OCI-LY3 (cell line): ENCODE data around the gene ASCC2.

Source experiments
- H2AFZ ChIP-seq: fragments of 200-600, 300-600 bp; shearing (Covaris generic); 2 replicates; pipeline ENCODE4 v1.6.0; 2014; ENCODE audit warnings: antibody characterized with exemption, low read depth, low read length
- H3K27ac ChIP-seq: fragments of 200-600, 300-600 bp; sonication (generic); 2 replicates; pipeline ENCODE4 v1.5.1; 2014; ENCODE audit warnings: mild to moderate bottlenecking, low read length, moderate library complexity, mixed read lengths
- H3K27me3 ChIP-seq: fragments of 200-600, 300-600 bp; sonication (generic); 2 replicates; pipeline ENCODE4 v1.6.1; 2014; ENCODE audit warnings: low read depth, low read length, mixed read lengths
- H3K36me3 ChIP-seq: fragments of 200-600, 300-600 bp; sonication (generic); replicated peaks from 2 replicates; pipeline ENCODE3; 2014; ENCODE audit warnings: low read depth, low read length, mixed read lengths
- H3K4me1 ChIP-seq: fragments of 300-600, 200-600 bp; sonication (generic); 2 replicates; pipeline ENCODE4 v1.6.1; 2014; ENCODE audit warnings: low read length, mixed read lengths
- H3K4me2 ChIP-seq: fragments of 200-600, 300-600 bp; sonication (generic); 2 replicates; pipeline ENCODE4 v1.6.1; 2014; ENCODE audit warnings: low read length, mixed read lengths
- H3K4me3 ChIP-seq: fragments of 300-600, 200-600 bp; sonication (generic); 2 replicates; pipeline ENCODE4 v1.5.1; 2014; ENCODE audit warnings: antibody characterized with exemption, mild to moderate bottlenecking, low read length, moderate library complexity
- H3K79me2 ChIP-seq: fragments of 300-600, 200-600 bp; shearing (Covaris generic); 2 replicates; pipeline ENCODE4 v1.6.1; 2014; ENCODE audit warnings: mild to moderate bottlenecking, low read length, mixed read lengths
- H3K9ac ChIP-seq: fragments of 300-600, 200-600 bp; shearing (Covaris generic); 2 replicates; pipeline ENCODE4 v1.6.0; 2014; ENCODE audit warnings: mild to moderate bottlenecking, low read length, moderate library complexity
- H3K9me3 ChIP-seq: fragments of 200-600, 300-600 bp; shearing (Covaris generic); 2 replicates; pipeline ENCODE4 v1.6.1; 2014; ENCODE audit warnings: low read length, mixed read lengths; ENCODE audit not compliant: insufficient read depth
- H4K20me1 ChIP-seq: fragments of 200-600, 300-600 bp; sonication (generic); 2 replicates; pipeline ENCODE4 v1.6.1; 2016; ENCODE audit warnings: low read length, mixed read lengths; ENCODE audit not compliant: insufficient read depth
- CTCF ChIP-seq: fragments of 200-600, 300-600 bp; sonication (generic); IDR thresholded peaks from 2 replicates; pipeline ENCODE4 v1.5.1; 2014; ENCODE audit warnings: antibody characterized with exemption, low read length, low read depth
- EZH2phosphoT487 ChIP-seq: fragments of 200-600 bp; shearing (Covaris generic); IDR thresholded peaks from 2 replicates; pipeline ENCODE4 v1.6.1; 2018; ENCODE audit warnings: antibody characterized with exemption, mixed run types, low read depth

ASCC2 gene

GRCh38 chr22:29788339-29789279 lies 49.5 kb downstream of the ASCC2 start:
- Histone ChIP-seq H3K9me3 (no peaks in the 10 kb centered on the region), H4K20me1 (no peaks in the 10 kb centered on the region), H3K4me1 (no peaks in the 10 kb centered on the region), H3K27me3 (no peaks in the 10 kb centered on the region), H3K36me3 (peaks cover 52% of the 10 kb centered on the region), H2AFZ (no peak overlapping the region), H3K9ac (no peak overlapping the region), H3K4me2 (no peak overlapping the region), H3K27ac (no peak overlapping the region), H3K4me3 (no peak overlapping the region), H3K79me2 (no peaks in the 10 kb centered on the region)
- no peak for TF ChIP-seq EZH2phosphoT487

GRCh38 chr22:29787371-29787980 lies 50.6 kb downstream of the ASCC2 start:
- Histone ChIP-seq H3K27me3 (no peaks in the 10 kb centered on the region), H2AFZ (no peak overlapping the region), H4K20me1 (no peaks in the 10 kb centered on the region), H3K4me3 (no peak overlapping the region), H3K9ac (no peak overlapping the region), H3K27ac (no peak overlapping the region), H3K79me2 (no peaks in the 10 kb centered on the region), H3K4me2 (no peak overlapping the region), H3K4me1 (no peaks in the 10 kb centered on the region), H3K36me3 (peaks cover 43% of the 10 kb centered on the region), H3K9me3 (no peaks in the 10 kb centered on the region)
- TF ChIP-seq CTCF (no peak), EZH2phosphoT487 (no peak)

- Histone ChIP-seq H3K79me2 (no peaks in the 10 kb centered on the region), H3K9me3 (no peaks in the 10 kb centered on the region), H2AFZ (no peak overlapping the region), H3K4me3 (no peak overlapping the region), H3K4me2 (no peak overlapping the region), H3K4me1 (no peaks in the 10 kb centered on the region), H4K20me1 (no peaks in the 10 kb centered on the region), H3K9ac (no peak overlapping the region), H3K36me3 (peaks cover 36% of the 10 kb centered on the region), H3K27me3 (no peaks in the 10 kb centered on the region), H3K27ac (no peak overlapping the region)
- TF ChIP-seq EZH2phosphoT487: no peak
- no peak for TF ChIP-seq CTCF
Measured at GRCh38 chr22:29786031-29786430, 52.0 kb downstream of the ASCC2 start.

GRCh38 chr22:29784451-29785361 lies 53.4 kb downstream of the ASCC2 start:
- H3K9ac ChIP-seq: no peak overlapping the region
- H3K4me3 ChIP-seq: no peak overlapping the region
- no peaks in the 10 kb centered on the region for H3K9me3 ChIP-seq
- no peaks in the 10 kb centered on the region for H4K20me1 ChIP-seq
- H3K36me3 ChIP-seq: peaks cover 25% of the 10 kb centered on the region
- no peak overlapping the region for H2AFZ ChIP-seq
- no peak overlapping the region for H3K4me2 ChIP-seq
- H3K4me1 ChIP-seq: no peaks in the 10 kb centered on the region
- no peak overlapping the region for H3K27ac ChIP-seq
- no peaks in the 10 kb centered on the region for H3K79me2 ChIP-seq
- no peak for TF ChIP-seq EZH2phosphoT487
- TF ChIP-seq CTCF: no peak
- H3K27me3 ChIP-seq: no peaks in the 10 kb centered on the region
